GM23338 (cell line): Measurements from ENCODE around the gene ABR.

Experiments used
- CTCF ChIP-seq, 2 experiments: fragments of 200-600 bp in 1 of 2; sonication (generic) in 1 of 2; conservative IDR thresholded peaks; 2 replicates each; pipeline versions ENCODE4 v1.5.1 to v1.6.1; 2016 to 2017; ENCODE audit warnings: antibody characterized with exemption in 2 of 2, low read depth in 2 of 2, mild to moderate bottlenecking in 2 of 2, moderate library complexity in 1 of 2
- POLR2AphosphoS5 ChIP-seq: IDR thresholded peaks from 2 replicates; pipeline ENCODE4 v1.6.1; 2016; ENCODE audit warnings: antibody characterized with exemption, low read depth

- no peak for TF ChIP-seq CTCF (conservative IDR thresholded peaks at IDR 0.05; ENCODE audit: low read depth in 2 of 2)
- no peak for TF ChIP-seq POLR2AphosphoS5
Measured at GRCh38 chr17:1126801-1127550, 52.8 kb downstream of the ABR start.
